HG03432 (cell line): Measurements from ENCODE around the gene CDK5.
A peak's percentile ranks its signal among the peaks of the same experiment; 100 is the strongest.
"Not testable (repeated sequence)": the region's sequence is repeated elsewhere in the genome, so short reads cannot be mapped to it uniquely, and the experiment has no call there.

Experiments
- ATAC-seq: cut with Tn5 transposase; IDR thresholded peaks from one replicate; pipeline ENCODE4 v1.9.1; 2021; ENCODE audit warnings: mild to moderate bottlenecking, moderate library complexity; ENCODE audit not compliant: unreplicated experiment

Gene CDK5

DNA sequence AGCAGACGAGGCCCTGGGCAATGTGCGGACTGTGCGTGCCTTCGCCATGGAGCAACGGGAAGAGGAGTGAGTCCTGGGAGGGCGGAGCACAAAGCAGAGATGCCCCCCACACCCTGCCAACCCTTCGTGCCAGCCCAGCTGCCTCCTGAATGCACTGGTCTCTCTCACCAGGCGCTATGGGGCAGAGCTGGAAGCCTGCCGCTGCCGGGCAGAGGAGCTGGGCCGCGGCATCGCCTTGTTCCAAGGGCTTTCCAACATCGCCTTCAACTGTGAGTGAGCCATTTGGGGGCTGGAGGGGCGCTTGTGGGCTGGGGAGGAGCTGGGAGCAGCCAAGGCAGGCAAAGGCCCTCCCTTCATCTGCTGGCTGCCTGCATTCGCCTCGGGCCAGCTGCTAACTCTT is 21.8 kb downstream of the CDK5 start:
- ATAC-seq: no peak

DNA sequence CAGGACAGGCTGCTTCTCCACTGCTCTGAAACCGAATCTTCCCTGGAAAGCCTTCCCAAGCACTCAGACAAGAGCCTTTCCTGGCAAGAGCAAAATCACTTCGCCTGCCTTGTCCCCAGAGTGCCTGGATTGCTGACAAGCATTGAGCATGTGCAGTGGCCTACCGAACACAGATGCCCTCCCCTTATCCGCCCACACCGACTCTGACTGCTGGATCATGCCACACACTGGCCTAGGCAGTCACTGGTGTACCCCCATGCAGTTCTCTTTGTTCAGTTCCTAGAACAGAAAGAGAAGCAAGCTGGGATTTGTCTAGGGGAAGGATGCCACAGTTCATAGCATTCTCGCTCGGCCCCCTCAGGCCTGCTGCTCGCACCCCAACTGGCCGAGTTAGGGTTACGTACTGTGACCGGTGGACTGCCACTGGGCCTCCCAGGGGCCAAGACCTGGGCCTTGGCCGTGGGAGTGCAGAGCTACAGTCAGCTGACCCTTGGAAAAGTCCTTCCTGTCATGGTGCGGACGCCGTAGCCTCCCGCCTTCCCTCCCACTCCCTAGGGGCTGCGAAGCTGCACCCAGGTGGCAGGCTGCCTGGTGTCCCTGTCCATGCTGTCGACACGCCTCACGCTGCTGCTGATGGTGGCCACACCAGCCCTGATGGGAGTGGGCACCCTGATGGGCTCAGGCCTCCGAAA is 22.5 kb downstream of the CDK5 start:
- ATAC-seq: no peak

DNA sequence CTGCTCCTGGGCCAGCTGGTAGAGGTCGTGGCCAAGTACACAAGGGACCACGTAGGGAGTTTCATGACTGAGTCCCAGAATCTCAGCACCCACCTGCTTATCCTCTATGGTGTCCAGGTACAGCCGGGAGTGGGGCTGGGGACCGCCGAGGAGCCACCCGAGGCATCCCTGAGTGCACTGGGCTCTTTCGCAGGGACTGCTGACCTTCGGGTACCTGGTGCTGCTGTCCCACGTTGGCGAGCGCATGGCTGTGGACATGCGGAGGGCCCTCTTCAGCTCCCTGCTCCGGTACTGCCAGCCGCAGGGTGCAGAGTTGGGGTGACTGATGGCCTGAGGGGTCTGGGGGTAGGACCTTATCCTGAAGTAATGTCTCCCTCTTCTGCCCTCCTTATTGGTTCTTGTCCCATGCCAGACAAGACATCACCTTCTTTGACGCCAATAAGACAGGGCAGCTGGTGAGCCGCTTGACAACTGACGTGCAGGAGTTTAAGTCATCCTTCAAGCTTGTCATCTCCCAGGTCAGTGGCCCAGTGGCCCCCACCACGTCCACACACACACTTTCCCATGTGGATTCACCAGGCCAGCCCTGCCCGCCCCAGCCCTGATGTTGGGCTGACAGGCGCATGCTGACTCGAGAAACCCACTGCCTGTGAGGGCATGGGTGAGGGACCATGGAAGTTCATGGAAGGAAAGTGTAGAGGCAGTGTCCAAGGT is 23.2 kb downstream of the CDK5 start:
- no peak for ATAC-seq

DNA sequence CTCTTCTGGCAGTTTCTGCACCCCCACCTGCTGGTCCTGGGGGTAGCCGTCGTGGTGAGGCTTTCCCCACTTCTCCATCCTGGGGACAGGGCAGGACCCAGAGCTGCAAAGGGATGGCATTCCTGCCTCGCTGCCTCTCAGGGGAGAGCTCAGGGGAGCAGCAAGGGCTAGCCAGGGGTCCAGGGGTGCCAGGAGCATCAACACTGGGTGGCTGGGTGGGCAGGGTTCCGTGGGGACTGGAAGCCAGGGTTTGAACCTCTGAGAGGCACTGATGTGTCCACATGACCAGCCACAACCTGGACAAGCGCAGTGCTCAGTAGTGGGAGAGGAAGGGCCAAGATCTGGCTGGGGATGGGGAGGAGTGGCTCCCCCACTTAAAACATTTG is 23.8 kb downstream of the CDK5 start:
- no peak for ATAC-seq

DNA sequence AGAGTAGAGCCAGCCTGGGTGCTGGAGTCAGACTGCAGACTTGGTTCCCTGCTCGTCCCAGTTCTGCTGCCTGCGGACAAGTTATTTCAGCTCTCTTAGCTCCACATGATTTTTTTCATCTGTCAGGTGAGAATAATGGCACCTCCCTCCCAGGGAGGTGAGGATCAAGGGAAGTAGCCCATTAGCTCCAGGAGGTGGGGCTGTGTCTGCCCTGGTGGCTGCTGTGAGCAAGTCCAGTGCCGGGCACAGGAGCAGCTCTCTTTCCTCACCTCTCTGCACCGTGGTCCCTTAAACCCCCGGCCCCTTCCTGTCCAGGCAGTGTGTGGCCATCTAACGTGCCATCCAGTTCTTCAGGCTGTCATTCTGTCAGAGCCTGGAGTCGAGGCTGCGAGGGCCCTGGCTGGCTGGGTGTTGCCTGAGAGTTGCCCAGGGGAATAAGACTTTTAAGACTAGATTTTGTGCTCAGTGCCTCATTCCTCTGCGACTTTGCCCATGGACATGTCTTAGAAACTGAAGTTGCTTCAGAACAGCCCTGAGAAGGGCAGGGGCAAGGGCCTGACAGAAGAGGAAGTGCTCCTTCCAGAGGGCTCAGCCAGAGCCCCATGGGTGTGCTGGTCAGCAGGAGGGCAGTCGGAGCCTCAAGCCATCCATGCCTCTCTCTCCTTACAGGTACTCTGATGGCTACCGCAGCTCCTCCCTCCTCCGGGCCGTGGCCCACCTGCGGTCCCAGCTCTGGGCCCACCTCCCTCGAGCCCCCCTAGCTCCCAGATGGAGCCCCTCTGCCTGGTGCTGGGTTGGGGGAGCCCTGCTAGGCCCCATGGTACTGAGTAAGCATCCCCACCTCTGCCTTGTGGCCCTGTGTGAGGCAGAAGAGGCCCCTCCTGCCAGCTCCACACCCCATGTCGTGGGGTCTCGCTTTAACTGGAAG is 24.5 kb downstream of the CDK5 start:
- no peak for ATAC-seq

DNA sequence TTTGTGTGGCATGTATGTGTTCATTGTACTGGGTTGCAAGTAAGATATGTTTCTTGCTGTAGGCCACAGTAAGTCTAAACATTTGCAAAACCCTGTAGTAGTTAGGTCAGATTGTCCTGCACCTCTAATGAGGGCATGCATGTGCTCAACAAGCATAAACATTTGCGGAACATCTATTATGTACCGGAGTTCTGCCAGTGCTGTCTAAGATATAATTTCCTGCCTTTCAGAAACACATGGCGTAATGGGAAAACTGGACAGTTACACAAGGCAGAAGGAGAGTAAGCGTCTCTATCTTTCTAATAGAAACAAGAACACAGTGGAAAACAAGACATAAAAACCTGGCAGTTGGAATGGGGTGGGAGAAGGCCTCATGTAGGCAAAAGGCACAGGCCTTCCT is 26.7 kb downstream of the CDK5 start:
- no peak for ATAC-seq

DNA sequence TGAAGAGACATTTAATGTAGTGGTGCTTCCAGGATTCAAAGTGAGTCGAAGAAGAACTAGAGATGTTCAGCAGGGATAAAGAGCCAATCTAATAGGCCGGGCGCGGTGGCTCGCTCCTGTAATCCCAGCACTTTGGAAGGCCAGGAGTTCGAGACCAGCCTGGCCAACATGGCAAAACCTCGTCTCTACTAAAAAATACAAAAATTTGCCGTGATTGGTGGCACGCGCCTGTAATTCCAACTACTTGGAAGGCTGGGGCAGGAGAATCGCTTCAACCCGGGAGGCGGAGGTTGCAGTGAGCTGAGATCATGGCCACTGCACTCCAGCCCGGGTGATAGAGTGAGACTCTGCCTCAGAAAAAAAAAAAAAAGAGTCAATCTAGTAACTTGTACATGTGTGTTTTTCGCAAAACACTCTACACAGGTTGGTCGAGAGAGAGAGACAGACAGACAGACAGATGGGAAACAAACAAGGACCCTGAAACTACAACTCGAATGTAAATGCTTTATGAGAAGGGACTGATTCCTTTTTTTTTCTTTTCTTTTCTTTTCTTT is 28.7 kb downstream of the CDK5 start:
- no peak for ATAC-seq

DNA sequence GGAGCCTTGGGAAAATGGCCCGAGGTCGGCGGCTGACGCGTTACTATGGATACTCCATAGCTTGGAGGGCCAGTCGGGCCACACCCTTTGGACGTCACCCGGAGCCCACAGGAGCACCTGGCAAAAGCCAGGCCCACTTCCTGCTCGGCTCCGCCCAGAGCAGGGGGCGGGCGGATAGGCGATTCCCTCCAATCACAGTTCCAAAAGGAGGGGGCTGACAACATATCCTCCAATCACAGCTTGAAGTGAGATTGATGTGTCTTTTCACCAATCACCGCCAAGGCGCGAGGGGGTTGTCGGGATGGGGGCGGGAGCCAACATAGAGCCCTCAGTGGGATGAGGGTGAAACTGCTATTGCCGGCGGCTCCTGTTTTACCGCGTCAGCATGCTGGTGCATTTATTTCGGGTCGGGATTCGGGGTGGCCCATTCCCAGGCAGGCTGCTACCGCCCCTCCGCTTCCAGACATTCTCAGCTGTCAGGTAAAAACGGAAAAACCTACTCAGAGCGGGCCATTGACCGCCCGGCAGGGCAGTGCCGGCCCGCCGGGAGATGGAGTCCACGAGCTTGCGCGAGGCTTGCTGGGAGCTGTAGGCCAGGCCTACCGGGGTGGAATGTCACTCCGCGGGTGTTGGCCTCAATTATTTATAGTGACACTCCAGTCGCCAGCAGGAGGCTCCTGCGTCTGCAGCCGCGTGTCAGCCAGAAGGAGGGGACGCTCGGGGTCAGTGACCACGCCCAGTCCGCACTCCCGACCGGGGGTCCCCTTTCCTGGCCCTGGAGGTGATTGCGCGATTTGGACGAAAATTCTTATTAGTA is 29.4 kb downstream of the CDK5 start, which contains the start of gene ABCB8:
Gene ABCB8 (plus strand): TSS at position 320 of the 817 bp plus-strand sequence. CDS start 66 bp downstream, at position 386.
- peak; percentile 96 for ATAC-seq

DNA sequence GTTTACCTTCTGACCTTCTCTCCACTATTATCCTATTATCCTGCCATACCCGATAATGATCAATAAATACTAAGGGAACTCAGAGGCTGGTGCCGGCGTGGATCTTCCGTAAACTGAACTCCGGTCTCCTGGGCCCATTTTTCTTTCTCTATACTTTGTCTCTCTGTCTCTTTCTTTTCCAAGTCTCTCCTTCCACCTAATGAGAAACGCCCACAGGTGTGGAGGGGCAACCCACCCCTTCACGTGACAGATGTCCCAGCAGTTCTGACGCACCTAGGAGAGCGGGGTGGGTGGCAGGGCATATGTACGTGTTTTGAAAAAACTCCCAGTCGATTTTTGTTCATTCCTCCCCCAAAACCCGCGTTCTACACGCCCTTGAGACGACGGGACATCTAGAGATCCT is 30.0 kb downstream of the CDK5 start:
- ATAC-seq: not testable (repeated sequence)

DNA sequence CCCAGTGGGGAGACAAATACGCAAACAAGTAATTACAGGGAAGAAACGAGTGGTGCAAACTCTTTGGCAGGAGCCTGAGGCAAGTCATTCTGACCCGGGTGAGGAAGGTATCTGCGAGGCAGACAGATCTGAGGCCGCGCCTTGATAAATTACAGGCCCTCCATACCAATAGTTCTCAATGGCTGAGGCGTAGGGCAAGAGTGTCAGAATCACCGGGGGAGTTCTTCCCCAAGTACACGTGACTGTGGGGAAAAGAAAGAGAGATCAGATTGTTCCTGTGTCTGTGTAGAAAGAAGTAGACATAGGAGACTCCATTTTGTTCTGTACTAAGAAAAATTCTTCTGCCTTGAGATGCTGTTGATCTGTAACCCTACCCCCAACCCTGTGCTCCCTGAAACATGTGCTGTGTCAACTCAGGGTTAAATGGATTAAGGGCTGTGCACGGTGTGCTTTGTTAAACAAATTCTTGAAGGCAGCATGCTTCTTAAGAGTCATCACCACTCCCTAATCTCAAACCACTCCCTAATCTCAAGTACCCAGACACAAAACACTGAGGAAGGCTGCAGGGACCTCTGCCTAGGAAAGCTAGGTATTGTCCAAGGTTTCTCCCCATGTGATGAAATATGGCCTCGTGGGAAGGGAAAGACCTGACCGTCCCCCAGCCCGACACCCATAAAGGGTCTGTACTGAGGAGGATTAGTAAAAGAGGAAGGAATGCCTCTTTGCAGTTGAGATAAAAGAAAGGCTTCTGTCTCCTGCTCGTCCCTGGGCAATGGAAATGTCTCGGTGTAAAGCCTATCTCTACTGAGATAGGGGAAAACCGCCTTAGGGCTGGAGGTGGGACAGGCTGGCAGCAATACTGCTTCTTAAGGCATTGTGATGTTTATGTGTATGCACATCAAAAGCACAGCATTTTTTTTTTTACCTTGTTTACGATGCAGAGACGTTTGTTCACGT is 30.6 kb downstream of the CDK5 start:
- not testable (repeated sequence) for ATAC-seq

DNA sequence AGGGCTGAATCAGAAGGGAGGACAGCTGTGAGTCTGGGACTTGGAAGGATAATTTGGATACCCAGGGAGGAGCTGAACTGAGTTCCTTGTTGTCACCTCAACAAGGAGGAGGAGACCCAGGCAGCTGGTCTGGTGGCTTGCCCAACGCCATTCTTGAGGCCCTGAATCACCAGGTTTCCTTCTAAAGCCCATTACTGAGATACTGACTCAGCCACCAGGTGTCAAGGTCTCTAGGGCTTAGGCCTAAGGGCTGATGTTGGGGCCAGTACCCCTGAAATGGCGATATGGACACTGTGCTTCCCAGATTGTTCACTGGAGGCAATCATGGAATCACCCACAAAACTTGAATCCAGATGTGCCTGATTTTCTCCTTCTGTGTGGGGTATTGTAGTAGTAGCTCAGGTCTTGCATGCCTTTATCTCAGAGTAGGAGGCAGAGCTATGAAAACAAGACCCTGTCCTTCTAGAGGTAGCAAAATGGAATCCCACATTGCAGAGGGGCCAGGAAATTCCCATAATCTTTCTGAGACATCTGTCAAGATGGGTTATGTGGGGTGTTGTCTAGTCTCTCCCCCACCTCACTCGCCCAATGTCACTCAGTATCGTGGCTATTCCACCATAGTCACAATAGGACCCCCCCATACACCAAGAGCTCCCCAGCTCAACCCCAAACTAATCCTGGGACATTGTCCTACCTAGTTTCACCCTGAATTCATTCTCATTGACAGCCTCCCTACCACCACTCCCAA is 31.6 kb downstream of the CDK5 start:
- ATAC-seq: no peak

DNA sequence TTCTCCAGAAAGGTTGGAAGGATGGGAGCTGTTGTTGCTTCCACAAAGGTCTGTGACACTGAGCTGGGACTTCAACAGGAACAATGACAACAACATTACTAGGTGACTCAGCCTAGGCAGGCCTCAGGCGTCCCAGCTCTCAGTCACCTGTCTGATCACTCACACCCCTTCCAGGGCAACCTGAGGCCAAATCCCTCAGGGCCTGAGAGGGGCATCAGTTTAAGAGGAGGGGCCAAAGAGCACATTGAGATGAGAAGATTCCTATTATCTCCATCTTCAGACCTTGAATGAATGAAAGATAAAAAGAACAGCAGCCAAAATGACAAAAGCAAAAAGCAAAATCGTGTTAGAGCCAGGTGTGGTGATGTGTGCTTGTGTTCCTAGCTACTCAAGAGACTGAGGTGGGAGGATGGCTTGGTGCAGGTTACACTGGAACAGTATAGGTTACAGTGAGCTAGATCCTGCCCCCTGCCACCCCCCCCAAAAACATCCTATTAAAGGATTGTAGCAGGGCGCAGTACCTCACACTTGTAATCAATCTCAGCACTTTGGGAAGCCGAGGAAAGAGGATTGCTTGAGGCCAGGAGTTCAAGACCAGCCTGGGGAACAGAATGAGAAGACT is 33.2 kb downstream of the CDK5 start, which contains the start of gene ATG9B:
Gene ATG9B (minus strand): TSS at position 60 of the 622 bp plus-strand sequence. CDS start 71 bp downstream, outside the sequence.
- no peak for ATAC-seq

DNA sequence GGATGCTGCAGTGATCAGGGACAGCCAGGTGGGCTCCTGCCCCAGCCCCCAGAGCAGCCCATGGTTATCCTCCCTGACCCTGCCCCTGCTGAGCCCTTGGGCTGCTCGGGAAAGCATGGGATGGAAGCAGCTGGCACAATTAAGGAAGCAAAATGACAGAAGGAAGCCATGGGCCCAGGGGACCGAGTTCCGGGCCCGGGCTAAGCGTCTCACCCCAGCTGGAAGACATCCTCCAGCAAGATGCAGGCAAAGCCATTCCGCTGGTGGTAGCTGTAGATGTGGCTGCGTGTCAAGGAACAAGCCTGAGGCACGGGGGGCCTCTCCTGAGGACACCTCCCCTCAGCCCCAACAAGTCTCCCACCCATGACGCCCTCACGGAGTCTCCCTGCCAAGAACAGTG is 34.5 kb downstream of the CDK5 start:
- ATAC-seq: no peak

DNA sequence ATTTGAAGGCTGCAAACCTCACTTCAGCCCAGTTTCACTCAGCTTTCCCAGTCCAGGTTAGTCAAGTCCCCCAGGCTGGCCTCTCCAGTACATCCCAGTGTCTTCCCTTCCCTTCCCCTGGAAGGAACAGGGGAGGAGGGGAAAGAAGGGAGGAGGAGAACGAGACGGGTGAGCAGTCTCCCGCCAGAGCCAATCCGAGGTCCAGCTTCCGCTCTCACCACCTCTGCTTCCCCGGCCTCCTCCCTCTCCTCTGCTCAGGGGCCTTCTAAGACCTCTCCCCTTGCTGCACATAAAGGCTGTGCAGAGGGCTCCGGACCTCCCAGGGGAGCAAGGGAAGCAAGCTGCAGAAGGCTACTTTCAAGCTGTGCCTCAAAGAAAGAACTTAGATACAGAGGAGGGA is 37.5 kb downstream of the CDK5 start:
- no peak for ATAC-seq

DNA sequence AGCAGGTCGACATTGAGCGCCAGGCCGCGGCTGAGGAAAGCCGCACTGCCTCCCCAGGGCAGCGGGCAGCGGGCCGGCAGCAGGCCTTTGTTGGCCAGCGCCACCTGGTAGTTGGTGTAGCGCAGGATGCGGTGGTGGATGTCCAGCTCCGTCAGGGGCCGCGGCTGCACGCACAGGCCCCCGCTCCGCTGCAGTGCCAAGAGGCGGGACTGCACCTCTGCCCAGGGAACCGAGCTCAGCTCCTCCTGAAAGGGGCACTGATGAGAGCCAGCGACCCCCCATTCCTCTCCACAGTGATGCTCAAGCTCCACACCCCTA is 38.6 kb downstream of the CDK5 start:
- ATAC-seq: no peak

DNA sequence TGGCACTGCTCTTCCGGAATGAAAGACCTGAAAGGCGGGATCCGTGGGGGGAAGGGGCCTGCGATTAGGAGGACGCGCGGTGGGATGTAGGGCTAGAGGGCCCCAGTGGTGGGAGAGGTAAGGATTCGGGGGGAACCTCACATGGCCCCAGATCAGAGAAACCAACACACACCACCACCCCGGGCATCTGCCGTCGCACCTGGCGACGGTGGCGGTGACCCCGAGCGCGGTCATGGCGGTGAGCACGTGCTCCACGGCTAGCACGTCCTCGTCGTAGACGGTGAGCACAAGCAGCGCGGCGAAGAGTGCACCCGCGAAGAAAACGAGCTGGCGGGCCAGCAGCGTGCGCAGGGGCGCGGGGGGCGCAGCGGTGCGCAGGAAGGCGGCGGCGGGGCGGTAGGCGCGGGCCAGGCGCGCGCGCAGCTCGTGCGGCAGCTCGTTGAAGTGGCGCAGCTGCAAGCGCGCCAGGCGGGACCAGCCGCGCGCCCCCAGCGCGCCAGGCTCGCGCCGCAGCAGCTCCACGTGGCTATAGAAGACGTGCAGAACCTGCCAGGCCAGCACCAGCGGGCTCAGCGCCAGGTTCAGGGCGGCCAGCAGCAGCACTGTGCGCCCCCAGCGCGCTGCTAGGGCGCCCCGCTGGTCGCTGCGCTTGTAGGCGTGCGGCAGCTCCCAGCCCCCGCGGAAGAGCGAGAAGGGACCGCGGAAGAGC is 39.1 kb downstream of the CDK5 start:
- ATAC-seq: peak; percentile 23

DNA sequence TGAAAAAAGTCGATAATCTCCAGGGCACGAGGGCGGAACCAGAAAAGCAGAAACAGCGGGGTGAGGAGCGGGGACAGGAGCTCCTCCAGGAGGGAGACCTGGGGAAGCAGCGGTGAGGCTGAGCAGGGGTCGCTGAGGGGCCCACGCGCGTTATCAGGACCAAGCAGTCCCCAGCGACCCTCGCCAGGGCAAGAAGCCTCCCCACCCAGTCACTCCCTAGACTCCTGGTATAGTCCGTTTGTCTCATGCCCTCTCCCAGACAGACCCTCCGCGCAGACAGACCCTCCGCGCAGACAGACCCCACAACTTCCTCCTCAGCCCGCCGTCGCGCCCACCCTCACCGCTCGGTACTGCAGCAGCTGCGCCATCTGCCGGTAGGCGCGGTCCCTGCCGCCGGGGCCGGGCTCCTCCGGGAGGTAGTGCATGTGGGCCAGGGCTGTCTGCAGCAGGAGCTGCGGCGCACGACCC is 39.7 kb downstream of the CDK5 start:
- peak; percentile 68 for ATAC-seq
